GM23338 (cell line): ENCODE results near the gene SERPINE2. TPM values are rescaled to one million over a fixed set of nuclear protein-coding genes. Genes with fewer than 3 reads are reported as not detected.

Experiments
- ATAC-seq: fragments of 200-7000 bp; cut with Tn5 transposase; 3 replicates; pipeline ENCODE4 v1.9.1; 2020
- DNase-seq: peaks from one replicate; pipeline ENCODE4 v3.0.0-alpha.2; 2015; ENCODE audit warnings: low spot score
- H2AFZ ChIP-seq: fragments of 200-600 bp; sonication (generic); 2 replicates; pipeline ENCODE4 v1.8.0; 2016; ENCODE audit warnings: antibody characterized with exemption, mild to moderate bottlenecking, moderate library complexity
- H3F3A ChIP-seq: fragments of 200-600 bp; sonication (generic); replicated peaks from 2 replicates; pipeline ENCODE4 v1.8.0; 2017; ENCODE audit warnings: antibody characterized with exemption, mixed run types, low read depth
- H3K27ac ChIP-seq: fragments of 200-600 bp; sonication (generic); 2 replicates; pipeline ENCODE4 v1.6.1; 2016; ENCODE audit warnings: low read depth
- H3K27me3 ChIP-seq: fragments of 200-600 bp; sonication (generic); 2 replicates; pipeline ENCODE4 v1.8.0; 2016; ENCODE audit warnings: mild to moderate bottlenecking, mixed run types, moderate library complexity; ENCODE audit not compliant: insufficient read depth
- H3K36me3 ChIP-seq: fragments of 200-600 bp; sonication (generic); 2 replicates; pipeline ENCODE4 v1.8.0; 2016; ENCODE audit warnings: mild to moderate bottlenecking; ENCODE audit not compliant: insufficient read depth
- H3K4me1 ChIP-seq: fragments of 200-600 bp; sonication (generic); 2 replicates; pipeline ENCODE4 v1.8.0; 2016; ENCODE audit warnings: mild to moderate bottlenecking, moderate library complexity; ENCODE audit not compliant: insufficient read depth
- H3K4me2 ChIP-seq: fragments of 200-600 bp; sonication (generic); 2 replicates; pipeline ENCODE4 v1.7.1; 2017; ENCODE audit warnings: mixed run types
- H3K4me3 ChIP-seq: fragments of 200-600 bp; sonication (generic); 2 replicates; pipeline ENCODE4 v1.6.1; 2016; ENCODE audit warnings: mixed run types
- H3K79me2 ChIP-seq: fragments of 200-600 bp; sonication (generic); replicated peaks from 2 replicates; pipeline ENCODE4 v1.8.0; 2017; ENCODE audit warnings: mild to moderate bottlenecking; ENCODE audit not compliant: insufficient read depth
- H3K9me2 ChIP-seq: fragments of 200-600 bp; sonication (generic); 2 replicates; pipeline ENCODE4 v1.8.0; 2017; ENCODE audit not compliant: insufficient read depth
- H4K20me1 ChIP-seq: fragments of 200-600 bp; sonication (generic); replicated peaks from 2 replicates; pipeline ENCODE4 v1.8.0; 2017; ENCODE audit warnings: mild to moderate bottlenecking; ENCODE audit not compliant: insufficient read depth
- H3K27ac Mint-ChIP-seq: 2 replicates; pipeline ENCODE4 v1.8.0; 2020; ENCODE audit warnings: inconsistent platforms, mild to moderate bottlenecking, moderate library complexity, mixed read lengths
- H3K27me3 Mint-ChIP-seq: 3 replicates; pipeline ENCODE4 v1.8.0; 2022; ENCODE audit warnings: low read depth, mild to moderate bottlenecking, moderate library complexity, mixed read lengths, inconsistent platforms; ENCODE audit not compliant: insufficient read depth, poor library complexity
- H3K36me3 Mint-ChIP-seq: 3 replicates; pipeline ENCODE4 v1.8.0; 2021; ENCODE audit warnings: low read depth, mild to moderate bottlenecking, inconsistent platforms, moderate library complexity, mixed read lengths
- H3K4me1 Mint-ChIP-seq: 3 replicates; pipeline ENCODE4 v1.8.0; 2020; ENCODE audit warnings: mild to moderate bottlenecking, inconsistent platforms, mixed read lengths
- H3K4me3 Mint-ChIP-seq: 3 replicates; pipeline ENCODE4 v1.8.0; 2021; ENCODE audit warnings: moderate library complexity, mild to moderate bottlenecking, inconsistent platforms, mixed read lengths
- H3K9me3 Mint-ChIP-seq: 3 replicates; pipeline ENCODE4 v1.8.0; 2020; ENCODE audit warnings: moderate library complexity, mild to moderate bottlenecking, inconsistent platforms, mixed read lengths
- CTCF ChIP-seq, 2 experiments: fragments of 200-600 bp in 1 of 2; sonication (generic) in 1 of 2; conservative IDR thresholded peaks; 2 replicates each; pipeline versions ENCODE4 v1.5.1 to v1.6.1; 2016 to 2017; ENCODE audit warnings: antibody characterized with exemption in 2 of 2, low read depth in 2 of 2, mild to moderate bottlenecking in 2 of 2, moderate library complexity in 1 of 2
- EZH2 ChIP-seq: fragments of 200-600 bp; sonication (generic); IDR thresholded peaks from one replicate; pipeline ENCODE4 v1.8.0; 2017; ENCODE audit warnings: antibody characterized with exemption, mild to moderate bottlenecking, low read depth; ENCODE audit not compliant: unreplicated experiment
- POLR2AphosphoS5 ChIP-seq: IDR thresholded peaks from 2 replicates; pipeline ENCODE4 v1.6.1; 2016; ENCODE audit warnings: antibody characterized with exemption, low read depth
- STAT1 ChIP-seq: IDR thresholded peaks from one replicate; pipeline ENCODE4 v1.6.1; 2016; ENCODE audit warnings: antibody characterized with exemption; ENCODE audit not compliant: unreplicated experiment
- ZNF331 ChIP-seq: fragments of 250-450 bp; sonication (Bioruptor Pico); IDR thresholded peaks from 2 replicates; pipeline ENCODE4 v1.5.0; 2020; ENCODE audit warnings: low read depth, mild to moderate bottlenecking, moderate library complexity
- ZNF462 ChIP-seq: fragments of 250-450 bp; sonication (Bioruptor Pico); IDR thresholded peaks from 2 replicates; pipeline ENCODE4 v1.5.0; 2020; ENCODE audit warnings: mild to moderate bottlenecking, moderate library complexity
- polyA plus RNA-seq: library from polyadenylated mRNA; unstranded; fragments of >200 nt; fragmentation: Nextera tagmentation; extraction: Ambion mirVana; gene quantifications from 2 replicates; pipeline ENCODE4 v1.2.1, GENCODE V29; 2016
- total RNA-seq: library from RNA; depleted of rRNA; stranded (reverse); fragments of >200 nt; shearing (Covaris generic); gene quantifications from 2 replicates; pipeline ENCODE4 v1.2.3, GENCODE V29; 2014
- TF ChIP-seq, protein P1 (sequence below): IDR thresholded peaks from 2 replicates; pipeline ENCODE4 v1.6.1; 2016; ENCODE audit warnings: antibody characterized with exemption

Gene SERPINE2
- total and polyA plus RNA-seq, 2 experiments from 2014 or later: 38.6 to 44.2 TPM

DNA sequence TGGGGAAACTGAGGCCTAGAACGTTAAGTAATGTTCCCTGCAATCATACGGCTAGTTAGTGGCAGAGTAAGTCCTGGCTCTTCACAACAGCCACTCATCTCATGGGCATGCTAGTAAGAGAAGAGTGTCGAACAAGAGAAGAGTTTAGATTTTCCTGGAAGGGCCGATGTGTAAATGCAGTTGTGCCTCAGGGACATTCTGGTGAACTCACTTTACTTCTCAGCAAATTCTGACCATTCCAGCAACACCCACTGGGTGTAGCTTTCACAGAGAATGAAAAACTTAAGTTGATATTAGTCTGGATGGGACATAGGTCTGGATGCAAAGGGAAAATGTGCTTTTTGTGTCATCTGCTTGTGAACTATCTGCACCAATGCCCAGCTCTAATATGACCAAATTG, 58.3 kb downstream of the SERPINE2 start (continued):
- no peak for TF ChIP-seq ZNF462 (CRISPR knock-in tag)
- TF ChIP-seq POLR2AphosphoS5: no peak
- no peak for TF ChIP-seq STAT1
- TF ChIP-seq ZNF331 (CRISPR knock-in tag): no peak
- no peak for TF ChIP-seq EZH2
- TF ChIP-seq, protein P1, sequence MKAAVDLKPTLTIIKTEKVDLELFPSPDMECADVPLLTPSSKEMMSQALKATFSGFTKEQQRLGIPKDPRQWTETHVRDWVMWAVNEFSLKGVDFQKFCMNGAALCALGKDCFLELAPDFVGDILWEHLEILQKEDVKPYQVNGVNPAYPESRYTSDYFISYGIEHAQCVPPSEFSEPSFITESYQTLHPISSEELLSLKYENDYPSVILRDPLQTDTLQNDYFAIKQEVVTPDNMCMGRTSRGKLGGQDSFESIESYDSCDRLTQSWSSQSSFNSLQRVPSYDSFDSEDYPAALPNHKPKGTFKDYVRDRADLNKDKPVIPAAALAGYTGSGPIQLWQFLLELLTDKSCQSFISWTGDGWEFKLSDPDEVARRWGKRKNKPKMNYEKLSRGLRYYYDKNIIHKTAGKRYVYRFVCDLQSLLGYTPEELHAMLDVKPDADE: no peak

DNA sequence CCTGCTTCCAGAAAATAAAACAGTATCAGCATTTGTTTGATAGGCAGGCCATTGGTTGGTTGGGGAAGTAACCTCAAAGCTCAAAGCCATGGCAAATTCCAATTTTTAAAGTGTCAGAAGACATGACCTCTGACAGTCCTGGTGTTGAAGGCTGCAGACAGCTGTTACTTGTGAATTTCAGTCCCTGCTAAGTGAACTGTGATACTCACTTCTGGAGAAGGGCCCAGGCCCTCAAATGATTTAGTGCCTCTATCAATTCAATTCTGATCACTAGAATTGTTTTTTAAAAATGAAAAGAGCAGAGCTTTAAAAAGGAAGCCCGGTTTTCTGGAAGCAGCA, 58.7 kb downstream of the SERPINE2 start:
- Histone ChIP-seq H3K4me1 (no peaks in the 10 kb centered on the region), H3K9me2 (no peaks in the 10 kb centered on the region), H3K4me2 (no peak overlapping the region), H3K36me3 (peaks cover 11% of the 10 kb centered on the region), H3K4me3 (no peak overlapping the region), H3K79me2 (no peaks in the 10 kb centered on the region), H4K20me1 (no peaks in the 10 kb centered on the region), H3F3A (no peaks in the 10 kb centered on the region), H2AFZ (no peak overlapping the region), H3K27ac (no peak overlapping the region), H3K27me3 (no peaks in the 10 kb centered on the region)
- Mint-ChIP-seq H3K4me3 (no peak overlapping the region), H3K27me3 (no peaks in the 10 kb centered on the region), H3K9me3 (no peaks in the 10 kb centered on the region), H3K27ac (no peak overlapping the region), H3K4me1 (no peaks in the 10 kb centered on the region), H3K36me3 (peaks cover 9% of the 10 kb centered on the region; the same call in 2 of the 3 replicates)
- TF ChIP-seq CTCF (conservative IDR thresholded peaks at IDR 0.05; ENCODE audit: low read depth in 2 of 2) (no peak), EZH2 (no peak), ZNF462 (CRISPR knock-in tag) (no peak), POLR2AphosphoS5 (no peak)
- DNase-seq (no peak), ATAC-seq (no peak)
